Naive B cell (primary cell): ENCODE measurements around the gene ADCY3. TPM values are rescaled to one million over a fixed set of nuclear protein-coding genes. Genes with fewer than 3 reads are reported as not detected.

Source experiments
- ATAC-seq, 2 donors: fragments of 150-1000 bp; cut with Tn5 transposase; 2 replicates each; pipeline ENCODE4 v1.10.0; 2021; ENCODE audit warnings: low read depth in 2 of 2, mild to moderate bottlenecking in 2 of 2, moderate library complexity in 2 of 2
- DNase-seq: peaks from one replicate; pipeline ENCODE4 v3.0.0; 2022
- H3K27ac Mint-ChIP-seq, 6 donors: one replicate each; pipeline ENCODE4 v1.8.0; 2020 to 2022; ENCODE audit warnings: mild to moderate bottlenecking in 6 of 6, mixed read lengths in 6 of 6, moderate library complexity in 5 of 6, inconsistent platforms in 2 of 6
- H3K27me3 Mint-ChIP-seq, 3 donors: one replicate each; pipeline ENCODE4 v1.8.0; 2021 to 2022; ENCODE audit warnings: mixed read lengths in 3 of 3, mild to moderate bottlenecking in 1 of 3
- H3K36me3 Mint-ChIP-seq, 2 donors: one replicate each; pipeline ENCODE4 v1.8.0; 2020 to 2022; ENCODE audit warnings: mixed read lengths in 2 of 2, inconsistent platforms in 1 of 2, mild to moderate bottlenecking in 1 of 2
- H3K4me1 Mint-ChIP-seq, 3 donors: one replicate each; pipeline ENCODE4 v1.8.0; 2020 to 2022; ENCODE audit warnings: mixed read lengths in 3 of 3, inconsistent platforms in 1 of 3, mild to moderate bottlenecking in 1 of 3, moderate library complexity in 1 of 3
- H3K4me3 Mint-ChIP-seq, 8 donors: one replicate each; pipeline ENCODE4 v1.8.0; 2020 to 2022; ENCODE audit warnings: mild to moderate bottlenecking in 8 of 8, mixed read lengths in 8 of 8, moderate library complexity in 8 of 8, inconsistent platforms in 2 of 8
- H3K9me3 Mint-ChIP-seq, 7 donors: one replicate each; pipeline ENCODE4 v1.8.0; 2020 to 2022; ENCODE audit warnings: mixed read lengths in 7 of 7, mild to moderate bottlenecking in 5 of 7, inconsistent platforms in 2 of 7, moderate library complexity in 1 of 7
- polyA plus RNA-seq, 6 donors: library from polyadenylated mRNA; unstranded; fragments of 300-500 nt; fragmentation: Illumina TruSeq; gene quantifications; one replicate each; pipeline ENCODE4 v1.2.3, GENCODE V29; 2021; ENCODE audit warnings: low read depth in 6 of 6

The ADCY3 gene
- polyA plus RNA-seq, 6 donors from 2014 or later, result 13.3 to 29.8 (median 20.7) TPM

DNA sequence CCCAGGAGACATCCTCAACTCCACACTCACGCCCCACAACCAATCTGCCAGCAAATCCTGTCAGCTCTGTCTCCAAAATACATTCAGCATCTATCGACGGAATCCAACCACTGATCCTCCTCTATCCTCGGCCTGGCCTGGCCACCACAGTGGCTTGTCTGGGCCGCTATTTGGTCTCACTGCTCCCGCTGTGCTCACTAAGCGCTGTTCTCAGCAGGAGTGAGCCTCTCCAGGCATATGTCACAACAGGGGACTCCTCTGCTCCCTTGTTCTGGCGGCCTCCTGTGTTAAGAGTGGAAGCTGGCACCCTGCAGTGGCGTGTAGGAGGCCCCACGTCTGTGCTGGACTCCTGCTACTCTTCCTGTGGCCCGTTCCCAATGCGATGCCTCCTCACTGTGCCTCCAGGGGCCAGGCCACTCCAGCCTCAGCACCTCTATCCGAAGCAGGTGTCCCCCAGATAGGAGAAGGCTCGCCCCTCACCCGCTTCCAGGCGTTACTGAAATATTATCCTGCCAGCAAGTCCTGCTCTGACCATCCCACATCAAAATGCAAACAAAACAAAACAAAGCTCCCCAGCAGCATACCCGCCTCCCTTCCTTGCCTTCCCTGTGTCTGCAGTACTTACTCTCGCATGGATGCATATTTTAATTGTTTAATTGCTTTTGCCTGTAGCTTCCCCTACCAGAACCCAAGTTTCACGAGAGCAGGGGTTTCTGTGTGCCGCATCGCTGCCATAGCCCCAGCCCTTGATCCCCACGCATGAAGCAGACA is 86.9 kb downstream of the ADCY3 start:
- Mint-ChIP-seq H3K36me3 (peaks cover 0 to 23% of the 10 kb centered on the region in 2 donors), H3K27ac (peak overlapping the region in 2 of 6 donors; percentile 42 to 93), H3K4me3 (no peak overlapping the region), H3K9me3 (no peaks in the 10 kb centered on the region), H3K4me1 (no peaks in the 10 kb centered on the region), H3K27me3 (no peaks in the 10 kb centered on the region)
- DNase-seq (no peak), ATAC-seq (no peak)

- peak overlapping the region in 3 of 6 donors; percentile 19 to 93 (median 42) for H3K27ac Mint-ChIP-seq
- no peaks in the 10 kb centered on the region for H3K9me3 Mint-ChIP-seq
- H3K36me3 Mint-ChIP-seq, result peaks cover 0 to 23% of the 10 kb centered on the region in 2 donors
- no peaks in the 10 kb centered on the region for H3K27me3 Mint-ChIP-seq
- no peak overlapping the region for H3K4me3 Mint-ChIP-seq
- no peak for DNase-seq
- H3K4me1 Mint-ChIP-seq, result peaks cover 0 to 3% (median 0%) of the 10 kb centered on the region in 3 donors
- ATAC-seq, result no peak
These were observed 87.5 kb downstream of the ADCY3 start for GRCh38 chr2:24832521-24832920.

- Mint-ChIP-seq H3K36me3 (peaks cover 0 to 23% of the 10 kb centered on the region in 2 donors), H3K27me3 (no peaks in the 10 kb centered on the region), H3K9me3 (no peaks in the 10 kb centered on the region), H3K4me1 (peaks cover 0 to 3% (median 0%) of the 10 kb centered on the region in 3 donors), H3K27ac (no peak overlapping the region), H3K4me3 (no peak overlapping the region)
- DNase-seq (no peak), ATAC-seq (no peak)
These were observed 88.0 kb downstream of the ADCY3 start for GRCh38 chr2:24832073-24832461.

GRCh38 chr2:24831221-24832072 is 88.6 kb downstream of the ADCY3 start:
- peaks cover 0 to 3% (median 0%) of the 10 kb centered on the region in 3 donors for H3K4me1 Mint-ChIP-seq
- peak overlapping the region in 1 of 6 donors; percentile 79 for H3K27ac Mint-ChIP-seq
- ATAC-seq, result no peak
- H3K9me3 Mint-ChIP-seq, result no peaks in the 10 kb centered on the region
- no peak overlapping the region for H3K4me3 Mint-ChIP-seq
- H3K27me3 Mint-ChIP-seq, result no peaks in the 10 kb centered on the region
- peaks cover 0 to 21% of the 10 kb centered on the region in 2 donors for H3K36me3 Mint-ChIP-seq
- DNase-seq, result no peak

DNA sequence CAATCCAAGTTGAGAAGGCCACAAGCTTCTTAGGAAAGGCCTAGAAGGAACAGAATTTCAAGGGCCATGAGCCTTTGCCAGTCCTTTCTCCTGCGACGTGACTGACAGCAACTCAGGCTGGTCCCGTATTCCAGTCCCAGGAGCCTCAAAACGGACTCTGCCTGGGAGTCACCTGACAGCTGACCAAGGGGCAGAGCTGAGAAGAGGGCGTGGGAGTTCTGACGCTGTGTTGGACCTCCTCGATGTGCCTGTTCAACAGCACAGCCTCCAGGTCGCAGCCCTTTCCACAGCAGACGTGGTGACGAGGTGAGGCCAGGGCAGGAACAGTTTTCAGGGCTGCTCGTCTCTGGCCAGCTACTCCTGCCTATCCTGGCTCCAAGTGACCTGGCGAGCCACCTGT is 89.3 kb downstream of the ADCY3 start:
- Mint-ChIP-seq H3K27me3 (no peaks in the 10 kb centered on the region), H3K4me1 (peaks cover 0 to 3% (median 0%) of the 10 kb centered on the region in 3 donors), H3K9me3 (no peaks in the 10 kb centered on the region), H3K27ac (no peak overlapping the region), H3K4me3 (no peak overlapping the region), H3K36me3 (peaks cover 0 to 15% of the 10 kb centered on the region in 2 donors)
- ATAC-seq (no peak), DNase-seq (no peak)

DNA sequence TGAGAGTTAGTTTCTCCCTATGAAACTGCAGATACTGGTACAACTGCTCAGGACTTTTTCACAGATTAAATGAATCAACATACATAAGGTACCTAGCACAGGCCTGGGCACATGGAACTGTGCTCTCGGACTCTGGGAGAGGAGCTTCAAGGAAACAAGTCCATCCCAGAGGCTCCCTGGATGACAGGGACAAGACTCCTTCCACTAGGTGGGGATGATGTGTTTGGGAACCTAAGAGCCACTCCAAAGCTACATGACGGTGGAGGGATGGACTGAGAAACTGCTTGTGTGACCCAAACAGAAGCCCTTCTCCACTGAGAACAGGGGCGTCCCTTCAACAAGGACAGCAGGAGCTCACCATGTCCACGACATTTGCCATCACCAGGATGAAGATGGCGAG is 89.7 kb downstream of the ADCY3 start:
- Mint-ChIP-seq H3K4me1 (peaks cover 0 to 3% (median 0%) of the 10 kb centered on the region in 3 donors), H3K9me3 (no peaks in the 10 kb centered on the region), H3K4me3 (no peak overlapping the region), H3K36me3 (peaks cover 0 to 14% of the 10 kb centered on the region in 2 donors), H3K27me3 (no peaks in the 10 kb centered on the region), H3K27ac (no peak overlapping the region)
- no peak for DNase-seq
- no peak for ATAC-seq

DNA sequence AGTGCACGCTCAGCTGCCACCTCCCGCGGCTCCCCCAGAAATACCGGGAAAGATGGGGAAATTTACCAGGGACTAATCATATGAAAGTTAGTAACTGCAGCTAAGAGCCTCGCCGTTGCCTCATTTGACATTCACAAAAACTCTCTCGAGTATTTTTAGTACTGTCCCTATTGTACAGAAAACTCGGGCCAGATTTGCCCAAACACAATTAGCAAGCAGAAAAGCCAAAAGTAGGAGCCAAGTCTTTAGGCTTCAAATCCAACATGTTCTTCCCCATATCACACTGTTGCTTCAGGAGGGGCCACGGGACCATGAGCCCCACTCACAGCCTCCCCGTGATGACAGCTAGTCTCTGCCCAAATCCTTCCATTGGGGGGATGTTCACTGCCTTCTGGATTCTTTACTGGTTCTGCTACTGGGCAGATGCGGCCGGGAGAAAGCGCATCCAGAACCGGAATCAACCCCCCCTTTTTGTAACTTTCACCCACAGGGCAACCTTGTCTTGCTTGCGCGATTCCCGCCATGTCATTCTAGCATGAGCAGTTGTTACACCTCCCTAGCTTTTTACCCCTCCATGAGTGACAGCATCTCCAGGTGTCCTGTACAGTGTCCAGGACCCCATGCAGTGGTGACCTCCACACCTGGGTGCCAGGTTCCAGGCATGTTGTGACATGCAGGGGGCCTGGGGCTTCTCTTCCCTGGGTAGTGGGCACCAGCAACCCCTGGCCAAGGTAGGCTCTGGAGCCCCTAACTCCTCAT is 91.6 kb downstream of the ADCY3 start:
- no peak for ATAC-seq
- Mint-ChIP-seq H3K27ac (peak overlapping the region in 1 of 6 donors; percentile 18), H3K36me3 (peaks cover 0 to 7% of the 10 kb centered on the region in 2 donors), H3K9me3 (no peaks in the 10 kb centered on the region), H3K4me3 (no peak overlapping the region), H3K27me3 (no peaks in the 10 kb centered on the region), H3K4me1 (peaks cover 0 to 3% (median 0%) of the 10 kb centered on the region in 3 donors)
- no peak for DNase-seq

DNA sequence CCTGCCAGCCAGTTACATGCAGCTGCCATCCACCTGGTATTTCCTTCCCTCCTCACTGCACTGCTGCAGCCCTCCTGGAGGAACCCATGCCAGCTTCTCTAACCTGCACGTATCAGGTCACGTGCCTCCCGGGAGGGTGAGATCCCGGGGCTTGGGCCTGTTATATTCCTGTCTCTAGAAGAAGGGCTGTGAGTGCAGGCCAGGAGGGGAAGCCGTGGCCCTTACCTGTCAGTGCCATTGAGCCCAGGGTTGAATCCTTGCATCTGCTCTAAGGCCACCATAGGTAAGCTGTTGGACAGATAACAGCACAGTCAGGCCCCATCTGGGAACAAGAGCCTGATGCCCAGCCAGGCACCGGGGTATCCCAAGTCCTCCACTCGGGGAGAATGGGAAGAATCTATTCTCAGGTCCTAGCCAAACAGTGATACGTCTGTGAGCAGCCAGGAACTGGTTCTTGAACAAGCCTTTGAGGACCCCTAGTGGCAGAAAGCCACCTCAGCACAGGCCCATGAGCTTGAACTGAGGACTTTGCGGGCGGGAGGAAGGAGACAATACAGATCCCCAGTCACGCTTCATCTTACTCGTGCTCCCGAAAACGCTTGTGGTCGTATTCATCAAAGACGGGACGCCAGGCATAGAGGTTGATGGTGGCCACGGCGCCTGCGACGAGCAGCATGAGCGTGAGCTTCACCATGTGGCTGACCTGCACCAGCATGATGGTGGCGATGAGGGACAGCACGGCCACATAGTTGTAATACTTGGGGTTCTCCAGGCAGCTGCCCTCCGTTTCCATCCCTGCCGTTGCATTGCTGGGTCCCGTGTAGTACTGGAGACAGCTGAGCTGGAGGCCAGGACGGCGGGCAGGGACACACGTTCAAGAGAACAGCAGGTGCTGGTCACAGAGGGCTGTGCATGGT is 92.5 kb downstream of the ADCY3 start:
- Mint-ChIP-seq H3K36me3 (peaks cover 2% of the 10 kb centered on the region in 2 donors), H3K27me3 (no peaks in the 10 kb centered on the region), H3K4me1 (peaks cover 0 to 3% (median 0%) of the 10 kb centered on the region in 3 donors), H3K27ac (peak overlapping the region in 1 of 6 donors; percentile 69), H3K9me3 (no peaks in the 10 kb centered on the region), H3K4me3 (no peak overlapping the region)
- DNase-seq (peak; percentile 61), ATAC-seq (peak; percentile 86 to 94)

DNA sequence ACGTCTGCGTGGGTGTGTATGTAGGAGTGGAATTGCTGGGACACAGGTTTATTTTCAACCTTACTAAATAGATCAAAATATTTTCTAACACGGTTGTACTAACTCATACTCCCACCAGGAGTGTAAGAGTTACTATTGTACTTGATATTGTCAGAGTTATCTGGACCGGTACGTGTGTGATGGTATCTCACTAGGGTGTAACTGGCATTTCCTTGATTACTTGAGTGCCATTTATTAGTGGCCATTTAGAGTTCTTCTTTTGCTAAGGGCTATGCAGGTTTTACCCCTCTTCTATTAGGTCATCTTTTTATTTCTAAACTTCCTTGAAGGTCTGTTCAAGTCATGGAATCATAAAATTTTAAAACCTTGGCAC is 93.3 kb downstream of the ADCY3 start:
- H3K27me3 Mint-ChIP-seq, result no peaks in the 10 kb centered on the region
- no peak overlapping the region for H3K27ac Mint-ChIP-seq
- DNase-seq (no peak), ATAC-seq (no peak)
- peaks cover 0 to 7% of the 10 kb centered on the region in 2 donors for H3K36me3 Mint-ChIP-seq
- no peaks in the 10 kb centered on the region for H3K9me3 Mint-ChIP-seq
- peaks cover 0 to 3% (median 0%) of the 10 kb centered on the region in 3 donors for H3K4me1 Mint-ChIP-seq
- no peak overlapping the region for H3K4me3 Mint-ChIP-seq

GRCh38 chr2:24825883-24826772 is 93.9 kb downstream of the ADCY3 start:
- Mint-ChIP-seq H3K4me1 (peaks cover 0 to 3% (median 0%) of the 10 kb centered on the region in 3 donors), H3K27me3 (no peaks in the 10 kb centered on the region), H3K9me3 (no peaks in the 10 kb centered on the region), H3K4me3 (peak overlapping the region in 1 of 8 donors; percentile 29), H3K36me3 (peaks cover 2 to 7% of the 10 kb centered on the region in 2 donors), H3K27ac (peak overlapping the region in 1 of 6 donors; percentile 70)
- DNase-seq, result no peak
- no peak for ATAC-seq

DNA sequence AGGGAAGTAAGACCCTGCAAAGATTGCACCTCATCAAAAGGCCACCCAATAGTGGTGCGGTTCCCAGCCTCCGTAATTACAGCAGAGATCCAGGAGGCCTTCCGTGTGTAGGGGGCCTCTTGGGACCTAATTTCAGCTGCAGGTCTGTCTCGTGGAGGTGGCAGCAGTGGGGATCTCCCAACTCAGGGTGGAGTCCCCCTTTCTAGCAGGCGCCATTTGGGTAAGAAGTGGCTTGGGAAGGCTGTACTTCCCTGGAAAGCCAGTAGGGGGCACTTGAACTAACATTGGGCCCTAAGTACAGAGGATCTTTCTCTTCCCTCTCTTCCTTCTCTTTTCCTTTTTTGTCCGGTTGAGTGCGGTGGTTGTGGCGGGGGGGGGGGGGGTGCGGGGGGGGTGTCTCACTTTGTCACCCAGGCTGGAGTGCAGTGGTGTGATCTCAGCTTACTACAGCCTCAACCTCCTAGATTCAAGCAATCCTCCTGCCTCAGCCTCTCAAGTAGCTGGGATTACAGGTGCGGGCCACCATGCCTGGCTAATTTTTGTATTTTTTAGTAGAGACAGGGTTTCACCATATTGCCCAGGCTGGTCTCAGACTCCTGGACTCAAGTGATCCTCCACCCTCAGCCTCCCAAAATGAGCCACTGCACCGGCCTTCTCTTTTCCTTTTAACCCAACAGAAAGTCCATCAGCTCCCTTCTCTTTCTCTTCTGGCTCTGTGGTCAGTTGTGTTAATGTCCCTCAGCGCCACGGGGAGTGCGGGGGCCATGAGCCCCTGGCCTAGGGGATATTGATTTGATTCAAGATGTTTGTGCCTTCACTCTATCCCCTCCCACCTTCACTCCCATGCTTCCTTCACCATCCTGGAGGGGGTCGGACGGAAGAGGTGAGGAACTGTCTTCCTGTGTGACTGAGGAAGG is 94.8 kb downstream of the ADCY3 start:
- Mint-ChIP-seq H3K27me3 (no peaks in the 10 kb centered on the region), H3K4me3 (peak overlapping the region in 2 of 8 donors; percentile 61 to 66), H3K9me3 (no peaks in the 10 kb centered on the region), H3K4me1 (peaks cover 0 to 3% (median 0%) of the 10 kb centered on the region in 3 donors), H3K36me3 (peaks cover 6 to 7% of the 10 kb centered on the region in 2 donors), H3K27ac (peak overlapping the region in 1 of 6 donors; percentile 70)
- peak; percentile 45 to 50 for ATAC-seq
- no peak for DNase-seq
